NCI-H146 (cell line): ENCODE data around the gene TPM1.

Experiments used
- DNase-seq: peaks from one replicate; lab custom pipeline; 2025; lab: John Stamatoyannopoulos, UW

The TPM1 gene

GRCh38 chr15:63075015-63075983 lies 32.8 kb downstream of the TPM1 start:
- no peak for DNase-seq

DNA sequence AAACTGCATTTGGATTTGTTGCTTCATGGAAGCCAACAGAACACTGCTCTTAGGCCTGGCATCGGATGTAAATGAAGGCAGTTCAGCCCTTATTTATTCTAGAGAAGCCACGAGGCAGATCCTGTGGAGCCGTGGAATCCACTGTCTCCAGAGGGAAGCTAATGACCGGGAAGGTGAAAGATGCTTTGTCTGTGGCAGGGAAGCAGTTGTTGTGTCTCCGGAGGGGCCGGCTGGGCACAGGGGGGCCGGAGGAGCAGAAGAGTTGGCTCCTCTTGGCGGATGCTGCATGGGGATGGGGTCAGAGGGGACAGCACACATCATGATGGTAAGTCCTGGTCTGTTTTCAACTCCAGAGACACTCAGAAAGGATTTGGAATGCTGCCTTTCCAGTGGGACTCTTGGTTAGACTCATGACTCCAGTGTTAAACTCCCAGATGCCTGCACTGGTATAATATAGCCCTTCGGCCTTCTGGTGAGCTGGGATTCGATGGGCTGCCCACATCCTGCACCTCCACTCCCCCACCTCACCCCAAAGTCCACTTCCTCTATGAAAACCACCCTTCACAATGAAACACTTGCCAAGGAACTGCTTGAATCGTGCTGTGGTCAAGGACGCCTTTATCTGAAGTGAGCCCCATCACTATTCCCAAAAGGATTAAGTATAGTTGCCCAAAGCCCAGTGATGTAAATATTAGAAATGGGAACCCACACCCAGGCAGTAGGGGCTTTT lies 33.6 kb downstream of the TPM1 start:
- no peak for DNase-seq

DNA sequence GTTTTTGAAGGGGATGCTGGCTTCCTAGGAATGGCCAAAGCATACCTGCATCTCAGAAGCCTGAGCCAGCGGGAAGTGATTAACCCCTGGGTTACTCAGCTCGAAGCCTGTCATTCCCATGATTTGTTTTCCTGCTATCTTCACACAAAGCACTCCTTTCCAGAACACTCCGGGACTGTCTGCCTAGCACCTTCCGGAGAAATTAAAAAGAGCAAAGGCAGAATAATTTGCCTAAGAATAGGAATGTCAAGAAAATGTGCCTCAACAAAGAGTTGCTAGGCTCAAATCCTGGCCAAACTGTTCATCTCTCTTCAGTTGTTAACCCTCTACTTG lies 34.1 kb downstream of the TPM1 start:
- DNase-seq, result no peak

- no peak for DNase-seq
Observed at GRCh38 chr15:63077952-63078351, 35.4 kb downstream of the TPM1 start.

DNA sequence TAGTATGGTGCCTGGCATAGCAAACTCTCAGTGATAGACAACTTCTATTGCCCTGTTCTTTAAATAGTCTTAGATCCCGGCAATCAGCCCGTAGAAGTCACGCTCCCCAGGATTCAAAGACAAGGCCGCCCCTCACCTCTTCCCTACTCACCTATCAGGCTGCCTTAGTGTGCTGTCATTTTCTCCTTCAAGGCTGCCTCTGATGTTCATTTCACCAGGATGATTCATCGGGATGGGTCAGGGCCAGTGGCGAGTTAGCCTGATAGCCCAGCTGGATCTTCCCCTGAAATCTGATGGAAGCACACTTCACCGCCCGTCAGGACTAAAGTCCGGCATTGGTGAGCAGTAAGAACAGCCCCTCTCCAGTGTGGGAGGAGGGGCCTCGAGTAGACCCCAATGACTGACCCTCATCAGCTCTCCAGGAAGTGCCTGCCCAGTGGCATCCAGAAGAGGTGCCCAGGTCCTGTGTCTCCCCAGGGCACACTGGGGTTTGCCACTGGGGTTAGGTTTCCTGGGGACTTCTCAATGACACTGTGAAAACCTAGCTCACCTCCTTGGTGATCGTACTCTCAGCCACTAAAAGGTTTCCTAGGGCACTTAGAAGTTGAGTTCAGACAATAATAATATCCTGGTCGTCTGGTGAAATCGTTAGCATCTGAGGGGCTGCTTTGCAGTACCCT lies 37.5 kb downstream of the TPM1 start:
- DNase-seq, result no peak

DNA sequence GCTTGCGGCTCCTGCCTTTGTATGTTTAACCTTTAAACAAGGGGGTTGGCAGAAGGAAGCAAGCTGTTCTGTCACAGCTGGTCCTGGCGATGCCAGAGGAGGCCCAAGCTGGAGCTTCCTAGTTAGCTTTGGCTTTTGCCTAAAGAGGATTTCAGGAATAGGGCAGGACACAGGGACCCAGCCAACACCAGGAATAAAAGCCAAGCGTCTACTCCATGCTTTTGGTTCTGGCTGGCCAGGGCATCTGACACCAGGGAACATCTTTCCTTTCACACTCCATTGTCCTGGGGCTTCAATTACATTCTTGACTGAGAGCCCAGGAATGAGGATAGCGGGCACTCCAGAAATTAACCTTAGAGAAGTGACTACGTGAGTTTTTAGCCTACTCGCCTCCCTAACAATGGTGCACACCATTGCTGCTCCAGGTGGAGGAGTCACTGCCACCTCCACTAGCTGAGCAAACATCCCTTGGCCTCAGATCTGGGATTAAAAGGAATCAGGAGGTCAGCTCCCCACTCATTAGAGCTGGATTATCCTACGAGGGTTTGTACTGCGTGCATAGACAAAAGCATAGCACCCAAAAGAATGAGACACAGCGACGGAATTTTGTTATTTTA lies 38.2 kb downstream of the TPM1 start:
- DNase-seq, result no peak

- DNase-seq, result no peak
Observed at GRCh38 chr15:63082366-63082765, 39.8 kb downstream of the TPM1 start.

DNA sequence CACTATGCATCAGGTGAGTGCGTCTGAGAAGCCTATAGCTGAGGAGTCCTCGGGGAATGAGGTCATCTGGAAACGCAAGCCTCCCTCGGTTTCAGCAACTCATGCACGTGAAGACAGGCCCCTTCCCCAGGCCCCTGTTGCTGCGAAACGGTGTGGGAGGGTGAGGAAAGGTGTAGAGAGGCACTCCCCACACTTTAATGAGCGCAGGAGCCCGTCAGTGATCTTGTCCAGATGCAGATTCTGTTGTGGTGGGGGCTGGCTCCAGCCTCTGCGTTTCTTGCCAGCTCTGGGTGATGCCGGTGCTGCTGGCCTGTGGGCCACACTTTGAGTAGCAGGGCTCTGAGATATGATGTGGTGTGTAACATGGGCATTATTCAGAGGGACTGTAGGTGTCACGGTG lies 40.5 kb downstream of the TPM1 start:
- DNase-seq, result no peak

DNA sequence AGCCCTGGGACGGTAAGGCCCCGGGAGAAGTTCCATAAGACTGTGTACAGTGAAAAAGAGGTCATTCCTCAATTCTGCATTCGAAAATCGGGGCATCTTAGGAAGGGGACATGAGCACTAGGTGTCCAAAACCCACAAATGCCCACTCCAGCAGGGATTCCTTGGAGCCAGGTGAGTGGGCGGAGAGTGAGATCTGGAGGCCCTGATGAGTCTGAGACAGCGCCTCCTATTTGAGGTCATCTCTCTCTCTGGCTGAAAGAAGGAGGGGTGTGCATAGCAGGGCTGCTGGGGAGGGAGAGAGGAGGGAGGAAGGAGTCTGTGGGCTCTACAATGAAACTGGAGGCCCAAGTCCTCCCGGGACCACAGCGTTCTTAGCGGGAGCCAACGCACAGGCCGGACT lies 41.0 kb downstream of the TPM1 start:
- no peak for DNase-seq

DNA sequence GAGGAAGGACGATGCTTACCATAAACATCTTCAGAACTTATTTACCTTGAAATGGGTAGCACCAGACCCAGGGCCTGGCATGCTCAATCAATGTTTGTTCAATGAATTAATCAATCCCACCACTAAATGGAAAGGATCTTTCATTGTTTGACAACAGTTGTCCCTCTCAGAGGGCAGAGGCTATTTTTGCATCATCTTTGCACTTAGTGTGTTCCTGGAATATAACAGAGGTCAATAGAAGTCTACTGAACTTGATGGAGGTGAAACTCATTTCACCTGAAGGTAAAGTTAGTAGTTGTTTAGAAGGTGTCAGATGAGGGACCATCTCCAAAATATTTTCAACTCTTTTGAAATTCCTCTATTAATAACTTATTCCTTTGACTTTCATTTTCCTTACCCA lies 42.3 kb downstream of the TPM1 start:
- DNase-seq, result no peak

DNA sequence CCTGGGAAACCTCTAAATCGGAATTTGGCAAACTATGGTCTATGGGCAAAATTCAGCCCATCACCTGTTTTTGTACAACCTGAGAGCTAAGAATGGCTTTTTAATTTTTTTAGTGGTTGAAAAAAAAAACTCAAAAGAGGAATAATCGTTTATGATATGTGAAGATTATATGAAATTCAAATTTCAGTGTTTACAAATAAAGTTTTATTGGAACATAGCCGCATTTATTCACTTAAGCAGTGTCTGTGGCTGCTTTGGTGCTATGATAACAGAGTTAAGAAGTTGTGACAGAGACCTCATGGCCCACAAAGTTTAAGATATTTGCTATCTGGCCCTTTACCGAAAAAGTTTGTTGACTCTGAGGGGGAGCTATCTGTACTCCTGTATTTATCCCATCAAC lies 42.7 kb downstream of the TPM1 start:
- DNase-seq, result no peak

- DNase-seq, result no peak
Observed at GRCh38 chr15:63086271-63086670, 43.7 kb downstream of the TPM1 start.

DNA sequence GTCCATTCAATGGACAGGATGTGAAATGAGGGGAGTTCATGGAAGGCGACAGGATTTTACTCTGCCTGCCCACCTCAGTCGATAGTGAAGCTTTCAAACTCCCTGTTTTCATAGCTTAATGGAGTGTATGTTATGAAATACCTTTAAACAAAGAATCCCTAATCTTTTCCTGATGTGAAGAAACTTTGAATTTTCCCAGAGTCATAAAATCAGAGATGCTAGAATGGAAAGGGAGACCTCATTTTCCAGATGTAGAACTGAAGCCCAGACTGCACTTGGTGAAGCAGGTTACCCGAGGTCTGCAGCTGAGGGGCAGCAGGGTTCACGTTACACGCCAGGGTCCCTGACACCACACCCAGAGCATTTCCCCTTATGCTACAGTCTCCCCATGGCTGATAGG lies 44.4 kb downstream of the TPM1 start:
- no peak for DNase-seq

GRCh38 chr15:63088533-63089245 lies 46.1 kb downstream of the TPM1 start:
- DNase-seq, result no peak

DNA sequence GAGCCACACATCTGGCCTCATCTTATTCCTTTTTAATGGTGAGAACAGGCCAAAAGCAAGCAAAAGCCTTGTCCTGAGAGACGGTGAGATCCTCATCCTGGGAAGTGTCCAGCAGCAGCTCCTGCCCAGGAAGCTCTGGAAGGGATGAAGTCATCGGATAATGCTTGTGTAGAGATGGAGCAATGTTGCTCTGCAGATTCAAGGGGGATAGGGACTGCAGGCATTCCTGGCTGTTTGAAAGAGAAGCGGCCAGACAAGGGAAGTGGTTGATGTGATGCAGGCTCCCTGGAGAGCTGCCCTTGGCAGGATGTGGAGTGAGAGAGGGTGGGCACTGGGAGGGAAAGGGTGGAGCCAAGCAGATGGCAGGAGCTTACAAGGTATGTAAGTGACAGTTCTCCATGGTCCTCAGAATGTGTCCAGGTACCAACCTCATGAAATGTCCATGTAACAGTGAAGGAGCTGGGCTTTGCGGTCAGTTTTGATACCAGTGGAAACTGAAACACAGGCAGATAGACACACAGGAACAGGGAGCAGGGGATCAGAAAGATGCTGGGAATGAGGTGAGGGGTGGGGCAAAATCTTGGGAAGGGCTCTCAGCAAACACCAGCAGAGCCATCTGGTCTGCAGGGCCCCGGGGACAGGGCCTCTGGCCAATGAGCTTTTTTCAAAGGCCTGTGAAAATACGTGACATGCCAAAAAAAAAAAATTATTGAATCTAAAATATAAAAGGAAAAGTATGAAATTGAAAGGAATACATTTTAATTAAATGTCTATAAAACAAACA lies 46.9 kb downstream of the TPM1 start:
- DNase-seq, result peak; percentile 57

DNA sequence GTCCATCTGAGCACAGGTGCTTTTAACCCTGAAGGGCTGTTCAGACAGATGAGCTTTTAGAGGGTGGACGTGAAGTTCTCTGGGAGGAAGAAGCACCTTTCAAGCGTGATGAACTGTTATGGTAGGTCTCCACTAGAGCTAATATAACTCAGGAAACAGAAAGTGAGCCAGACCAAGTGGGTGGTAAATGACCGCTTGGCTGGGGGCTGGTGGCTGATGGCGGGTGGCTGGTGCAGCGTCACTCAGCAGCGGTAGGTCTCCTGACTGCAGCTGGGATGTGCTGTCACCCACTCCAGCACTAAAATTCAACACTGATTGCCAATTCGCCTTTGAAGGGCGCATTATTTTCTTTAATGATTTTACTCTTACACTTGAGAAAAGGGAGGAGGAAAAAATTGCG lies 47.9 kb downstream of the TPM1 start:
- DNase-seq, result no peak

- no peak for DNase-seq
Observed at GRCh38 chr15:63090887-63091286, 48.3 kb downstream of the TPM1 start.

DNA sequence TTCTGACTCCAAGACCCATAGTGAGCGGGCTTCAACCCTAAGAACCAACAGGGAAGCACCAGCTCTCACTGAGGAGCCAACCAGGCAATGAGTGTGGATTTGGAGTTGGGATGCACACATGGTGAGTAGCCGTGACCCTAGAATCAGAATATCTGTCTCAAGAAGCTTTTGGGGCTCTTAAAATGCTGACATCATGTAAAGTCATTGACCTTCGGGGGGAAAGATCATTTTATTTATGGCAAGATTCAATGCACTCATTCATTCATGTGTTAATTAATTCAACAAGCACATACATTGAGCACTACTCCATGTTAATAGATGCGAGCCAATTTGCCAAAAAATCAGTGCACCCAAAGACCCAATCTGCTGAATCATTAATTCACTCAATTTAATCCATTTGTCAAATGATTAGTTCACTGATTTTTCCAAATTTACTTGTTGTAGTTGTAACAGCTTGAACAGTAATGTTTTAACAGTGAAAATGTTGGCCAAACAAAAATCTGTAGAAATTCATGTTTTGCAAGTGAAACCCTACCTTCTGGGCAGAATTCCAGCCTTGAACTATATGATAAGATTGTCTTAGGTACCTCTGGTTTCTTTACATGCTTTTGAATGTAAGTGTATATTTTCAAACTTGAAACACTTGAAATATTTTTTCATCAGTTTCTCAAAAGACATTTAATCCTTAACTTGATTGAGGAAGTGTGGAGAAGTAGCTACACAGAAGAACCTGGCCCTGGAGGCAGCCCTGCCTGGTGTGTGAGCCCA lies 49.3 kb downstream of the TPM1 start:
- no peak for DNase-seq

- peak; percentile 67 for DNase-seq
Observed at GRCh38 chr15:63093486-63094205, 51.1 kb downstream of the TPM1 start.
